Activated CD4-positive, alpha-beta T cell treated with anti-CD3 and anti-CD28 coated beads for 24 hours (primary cell): ENCODE data around the gene MRC2.
"Not testable (repeated sequence)": the region's sequence is repeated elsewhere in the genome, so short reads cannot be mapped to it uniquely, and the experiment has no call there.

Experiments
- DNase-seq, 2 donors: peaks; one replicate each; pipeline ENCODE4 v3.0.0-alpha.2; 2020; ENCODE audit warnings: low read depth in 2 of 2

MRC2 gene, protein sequence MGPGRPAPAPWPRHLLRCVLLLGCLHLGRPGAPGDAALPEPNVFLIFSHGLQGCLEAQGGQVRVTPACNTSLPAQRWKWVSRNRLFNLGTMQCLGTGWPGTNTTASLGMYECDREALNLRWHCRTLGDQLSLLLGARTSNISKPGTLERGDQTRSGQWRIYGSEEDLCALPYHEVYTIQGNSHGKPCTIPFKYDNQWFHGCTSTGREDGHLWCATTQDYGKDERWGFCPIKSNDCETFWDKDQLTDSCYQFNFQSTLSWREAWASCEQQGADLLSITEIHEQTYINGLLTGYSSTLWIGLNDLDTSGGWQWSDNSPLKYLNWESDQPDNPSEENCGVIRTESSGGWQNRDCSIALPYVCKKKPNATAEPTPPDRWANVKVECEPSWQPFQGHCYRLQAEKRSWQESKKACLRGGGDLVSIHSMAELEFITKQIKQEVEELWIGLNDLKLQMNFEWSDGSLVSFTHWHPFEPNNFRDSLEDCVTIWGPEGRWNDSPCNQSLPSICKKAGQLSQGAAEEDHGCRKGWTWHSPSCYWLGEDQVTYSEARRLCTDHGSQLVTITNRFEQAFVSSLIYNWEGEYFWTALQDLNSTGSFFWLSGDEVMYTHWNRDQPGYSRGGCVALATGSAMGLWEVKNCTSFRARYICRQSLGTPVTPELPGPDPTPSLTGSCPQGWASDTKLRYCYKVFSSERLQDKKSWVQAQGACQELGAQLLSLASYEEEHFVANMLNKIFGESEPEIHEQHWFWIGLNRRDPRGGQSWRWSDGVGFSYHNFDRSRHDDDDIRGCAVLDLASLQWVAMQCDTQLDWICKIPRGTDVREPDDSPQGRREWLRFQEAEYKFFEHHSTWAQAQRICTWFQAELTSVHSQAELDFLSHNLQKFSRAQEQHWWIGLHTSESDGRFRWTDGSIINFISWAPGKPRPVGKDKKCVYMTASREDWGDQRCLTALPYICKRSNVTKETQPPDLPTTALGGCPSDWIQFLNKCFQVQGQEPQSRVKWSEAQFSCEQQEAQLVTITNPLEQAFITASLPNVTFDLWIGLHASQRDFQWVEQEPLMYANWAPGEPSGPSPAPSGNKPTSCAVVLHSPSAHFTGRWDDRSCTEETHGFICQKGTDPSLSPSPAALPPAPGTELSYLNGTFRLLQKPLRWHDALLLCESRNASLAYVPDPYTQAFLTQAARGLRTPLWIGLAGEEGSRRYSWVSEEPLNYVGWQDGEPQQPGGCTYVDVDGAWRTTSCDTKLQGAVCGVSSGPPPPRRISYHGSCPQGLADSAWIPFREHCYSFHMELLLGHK (N-terminal part only)

DNA sequence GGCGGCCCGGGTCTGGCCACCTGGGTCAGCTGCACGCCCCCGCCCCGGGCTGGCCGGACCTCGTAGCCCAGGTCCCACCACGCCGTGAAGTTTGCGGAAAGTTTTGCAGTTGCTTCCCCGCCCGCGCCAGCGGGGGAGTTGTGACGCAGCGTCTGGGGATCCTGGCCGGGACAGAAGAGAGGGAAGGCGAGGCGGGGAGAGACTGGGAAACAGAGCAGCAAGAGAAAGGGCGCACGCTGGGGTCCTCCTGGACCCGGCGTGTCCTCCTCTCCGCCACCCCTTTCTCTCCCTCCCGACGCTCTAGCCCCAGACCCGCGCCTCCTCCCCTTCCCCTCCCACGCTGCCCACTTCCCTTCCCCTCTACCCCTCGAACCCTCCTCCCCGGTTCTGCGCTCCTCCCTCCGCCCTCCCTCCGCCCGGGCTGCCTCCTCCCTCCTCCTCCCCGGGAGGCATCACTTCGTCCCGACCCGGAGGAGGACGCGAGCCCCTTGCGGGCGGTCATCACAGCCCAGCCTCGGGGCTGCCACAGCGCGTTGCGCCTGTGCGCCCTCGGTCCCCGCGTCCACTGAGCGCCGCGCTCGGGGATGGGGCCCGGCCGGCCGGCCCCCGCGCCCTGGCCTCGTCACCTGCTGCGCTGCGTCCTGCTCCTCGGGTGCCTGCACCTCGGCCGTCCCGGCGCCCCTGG, at the start of gene MRC2:
TSS of gene MRC2 (plus strand) at position 452 of the 685 bp plus-strand sequence. CDS start at position 585, 133 bp downstream.
- peak; percentile 14 to 54 for DNase-seq

DNA sequence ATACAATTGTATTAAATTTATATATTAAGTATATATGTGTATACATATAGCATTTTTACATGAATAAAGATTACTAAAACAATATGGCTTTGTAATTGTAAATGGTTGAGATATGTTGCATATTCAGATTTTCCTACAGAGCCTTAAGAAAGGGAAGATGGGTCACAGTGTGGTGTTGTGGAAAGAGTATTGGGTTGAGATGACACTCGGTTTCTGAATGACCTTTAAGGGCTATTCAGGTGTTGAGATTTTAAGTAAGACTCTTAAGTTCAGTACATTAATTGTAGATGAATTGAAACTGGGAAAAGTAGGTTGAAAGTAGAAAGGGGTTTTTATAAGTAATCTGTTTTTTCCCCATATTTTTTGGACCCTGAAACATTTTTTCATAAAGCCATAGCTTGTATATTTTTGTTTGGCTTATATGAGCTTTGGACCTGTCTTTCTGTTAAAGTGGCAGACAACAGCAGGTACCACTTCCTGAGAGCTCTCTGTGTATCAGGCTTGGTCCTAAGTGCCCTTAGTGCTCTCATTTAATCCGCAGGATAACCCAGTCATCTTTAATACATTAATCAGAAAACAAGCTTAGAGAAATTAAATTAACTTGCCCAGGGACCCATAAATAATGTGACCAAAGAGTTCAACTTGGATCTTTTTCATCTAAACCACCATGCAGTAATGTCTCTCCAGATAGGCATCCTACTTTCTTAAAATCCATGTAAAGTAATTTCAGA, 48.5 kb upstream of the MRC2 start:
- no peak for DNase-seq

DNA sequence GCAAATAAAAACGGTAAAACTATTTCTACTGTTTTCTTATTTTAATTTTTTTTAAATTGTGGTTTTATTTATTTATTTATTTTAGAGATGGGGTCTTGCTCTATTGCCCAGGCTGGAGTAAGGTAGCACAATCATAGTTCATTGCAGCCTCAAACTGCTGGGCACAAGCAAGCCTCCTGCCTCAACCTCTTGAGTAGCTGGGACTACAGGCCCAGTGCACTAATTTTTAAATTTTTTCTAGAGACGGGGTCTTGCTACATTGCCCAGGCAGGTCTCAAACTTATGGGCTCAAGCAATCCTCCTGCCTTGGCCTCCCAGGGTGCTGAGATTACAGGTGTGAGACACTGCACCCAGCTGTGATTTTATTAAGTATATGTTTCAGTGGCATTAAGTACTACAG, 46.5 kb upstream of the MRC2 start:
- no peak for DNase-seq

DNA sequence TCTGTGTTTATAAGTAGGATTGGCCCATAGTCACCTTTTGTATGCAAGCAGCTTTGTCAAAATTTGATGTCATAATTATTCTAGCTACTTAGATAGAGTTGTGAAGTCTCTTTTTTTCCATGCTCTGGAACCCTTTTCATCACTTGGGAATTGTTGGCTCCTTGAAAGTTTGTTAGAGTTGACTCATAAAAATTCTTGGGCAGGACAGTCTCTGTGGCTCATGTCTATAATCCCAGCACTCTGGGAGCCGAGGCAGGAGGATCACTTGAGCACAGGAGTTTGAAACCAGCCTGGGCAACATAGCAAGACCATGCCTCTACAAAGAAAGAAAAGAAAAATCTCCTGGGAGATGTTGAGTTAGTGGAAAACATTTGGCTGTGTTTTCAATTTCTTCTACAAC, 45.7 kb upstream of the MRC2 start:
- no peak for DNase-seq

DNA sequence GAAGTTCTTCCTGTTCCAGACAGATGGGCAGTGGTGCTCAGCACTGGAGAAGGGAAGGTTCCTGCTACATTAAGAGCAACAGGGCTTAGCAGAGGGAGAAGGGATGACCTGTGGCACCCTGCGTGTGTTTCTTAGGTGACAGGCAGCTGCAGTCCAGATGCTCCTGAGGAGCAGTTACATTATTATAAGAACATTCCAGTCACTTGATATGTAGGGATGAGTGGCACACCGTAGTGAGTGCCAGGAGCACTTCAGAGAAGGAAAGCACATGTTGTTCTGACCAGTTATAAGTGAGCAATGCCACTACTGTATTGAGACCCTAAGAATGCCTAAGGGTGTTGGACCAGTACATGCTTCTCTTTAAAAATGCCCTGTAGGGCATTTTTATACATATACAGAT, 39.9 kb upstream of the MRC2 start:
- DNase-seq = no peak

DNA sequence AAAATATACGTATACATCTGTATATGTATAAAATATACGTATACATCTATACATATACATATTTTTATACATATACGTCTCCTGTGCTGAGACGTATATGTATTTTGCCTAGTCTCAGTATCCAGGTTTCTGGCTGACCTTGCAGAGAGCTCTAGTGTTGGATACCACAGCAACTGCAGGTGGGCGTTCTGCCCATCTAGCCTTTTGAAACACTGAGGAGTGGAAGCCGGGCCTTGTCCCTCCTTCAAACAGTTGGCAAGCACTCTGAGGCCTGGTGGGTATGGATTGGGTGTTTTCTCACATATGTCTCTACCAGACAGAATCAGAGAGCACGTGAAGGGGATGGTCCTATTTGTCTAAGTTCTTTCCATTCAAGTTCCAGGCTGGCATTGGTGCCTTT, 39.4 kb upstream of the MRC2 start:
- DNase-seq = no peak

DNA sequence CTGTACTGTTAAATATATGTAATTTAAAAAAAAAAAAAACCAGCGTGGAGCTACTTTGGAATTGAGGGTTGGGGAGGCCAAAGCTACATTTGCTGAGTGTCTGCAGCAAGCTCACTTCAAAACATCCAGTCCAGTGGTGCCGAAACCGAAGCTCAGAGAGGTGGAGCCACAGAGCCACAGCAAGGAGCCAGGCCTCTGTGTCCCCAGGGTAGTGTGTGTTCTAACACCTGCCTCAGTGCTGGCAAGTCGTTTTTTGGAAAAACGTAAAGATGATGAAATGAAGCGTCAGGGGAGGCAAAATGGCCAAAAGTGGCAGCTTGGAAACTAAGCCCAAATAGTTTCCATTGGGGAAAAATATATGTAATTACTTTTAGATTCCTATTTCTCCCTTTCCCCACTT, 36.1 kb upstream of the MRC2 start:
- no peak for DNase-seq

DNA sequence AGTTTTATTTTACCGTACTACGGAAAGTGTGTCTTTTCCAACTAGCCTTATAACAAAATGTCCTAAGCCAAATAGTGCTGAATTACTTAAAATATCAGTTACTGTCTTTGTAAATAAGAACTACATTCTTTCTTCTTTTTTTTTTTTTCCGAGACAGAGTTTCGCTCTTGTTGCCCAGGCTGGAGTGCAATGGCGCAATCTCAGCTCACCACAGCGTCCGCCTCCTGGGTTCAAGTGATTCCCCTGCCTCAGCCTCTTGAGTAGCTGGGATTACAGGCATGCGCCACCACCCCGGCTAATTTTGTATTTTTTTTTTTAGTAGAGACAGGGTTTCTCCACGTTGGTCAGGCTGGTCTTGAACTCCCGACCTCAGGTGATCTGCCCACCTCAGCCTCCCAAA, 35.6 kb upstream of the MRC2 start:
- not testable (repeated sequence) for DNase-seq

DNA sequence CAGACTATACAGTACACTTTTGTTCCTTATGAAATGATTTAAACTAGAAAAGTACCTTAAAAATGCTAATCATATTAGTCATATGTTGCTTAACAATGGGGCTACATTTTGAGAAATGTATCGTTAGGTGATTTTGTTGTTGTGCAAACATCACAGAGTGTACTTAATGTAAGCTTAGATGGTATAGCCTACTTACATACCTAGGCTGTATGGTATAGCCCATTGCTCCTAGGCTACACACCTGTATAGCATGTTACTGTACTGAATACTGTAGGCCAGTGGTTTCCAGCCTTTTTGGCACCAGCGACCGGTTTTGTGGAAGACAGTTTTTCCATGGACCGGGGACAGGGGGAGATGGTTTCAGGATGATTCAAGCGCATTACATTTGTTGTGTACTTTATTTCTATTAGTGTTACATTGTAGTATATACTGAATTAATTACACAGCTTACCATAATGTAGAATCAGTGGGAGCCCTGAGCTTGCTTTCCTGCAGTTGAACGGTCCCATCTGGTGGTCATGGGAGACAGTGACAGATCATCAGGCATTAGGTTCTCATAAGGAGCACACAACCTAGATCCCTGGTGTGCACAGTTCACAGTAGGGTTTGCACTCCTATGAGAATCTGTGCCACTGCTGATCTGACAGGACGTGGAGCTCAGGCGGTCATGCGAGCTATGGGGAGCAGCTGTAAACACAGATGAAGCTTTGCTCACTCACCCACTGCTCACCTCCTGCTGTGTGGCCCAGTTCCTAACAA, 35.0 kb upstream of the MRC2 start:
- no peak for DNase-seq

DNA sequence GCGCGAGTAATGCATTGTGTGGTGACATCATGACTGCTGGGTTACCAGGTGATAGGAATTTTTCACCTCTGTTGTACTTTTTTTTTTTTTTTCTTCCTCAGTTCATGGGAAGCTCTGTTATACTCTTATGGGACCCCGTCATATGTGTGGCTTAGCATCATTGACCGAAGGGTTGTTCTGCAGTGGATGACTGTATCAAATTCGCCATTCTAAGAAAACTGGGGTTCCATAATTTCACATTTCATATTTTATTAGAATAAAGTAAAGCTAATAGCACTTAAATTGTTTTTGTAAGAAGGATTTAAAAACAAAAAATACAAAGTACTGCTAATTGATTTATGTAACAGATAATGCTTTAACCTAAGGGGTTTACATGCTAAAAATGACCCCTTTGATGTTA, 32.0 kb upstream of the MRC2 start:
- no peak for DNase-seq

DNA sequence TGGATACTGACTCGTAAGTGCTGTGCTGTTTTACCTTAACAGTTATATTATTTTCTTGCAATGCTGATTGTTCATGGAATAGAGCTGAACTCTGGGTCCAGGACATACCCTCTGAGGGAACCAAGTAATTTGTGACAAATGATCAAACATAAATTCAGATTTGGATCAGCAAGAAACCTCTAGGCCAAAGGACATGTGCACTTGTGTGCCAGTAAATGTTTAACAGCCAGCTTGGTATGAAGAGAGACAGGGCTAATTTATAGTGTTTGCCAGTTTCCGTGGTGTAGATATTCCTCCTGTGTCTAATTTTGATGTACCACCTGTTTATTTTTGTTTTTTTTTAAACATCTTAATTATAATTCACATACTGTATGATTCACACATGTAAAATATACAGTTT, 30.8 kb upstream of the MRC2 start:
- no peak for DNase-seq

DNA sequence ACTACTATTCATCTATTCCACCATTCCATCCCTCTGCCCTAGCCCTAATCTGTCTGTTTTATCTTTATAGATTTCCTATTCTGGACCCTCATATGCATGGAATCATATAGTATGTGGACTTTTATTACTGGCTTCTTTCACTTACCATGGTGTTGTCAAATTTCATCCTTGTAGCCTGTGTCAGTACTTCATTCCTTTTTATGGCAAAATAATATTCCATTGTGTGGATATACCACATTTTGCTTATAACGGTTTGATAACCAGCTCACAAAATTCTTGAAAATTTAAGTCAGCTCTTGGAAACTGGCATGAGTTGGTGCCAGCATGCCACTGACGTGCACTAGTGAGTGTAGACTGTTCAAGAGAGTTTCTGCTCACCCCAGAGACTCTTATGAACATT, 30.3 kb upstream of the MRC2 start:
- no peak for DNase-seq

DNA sequence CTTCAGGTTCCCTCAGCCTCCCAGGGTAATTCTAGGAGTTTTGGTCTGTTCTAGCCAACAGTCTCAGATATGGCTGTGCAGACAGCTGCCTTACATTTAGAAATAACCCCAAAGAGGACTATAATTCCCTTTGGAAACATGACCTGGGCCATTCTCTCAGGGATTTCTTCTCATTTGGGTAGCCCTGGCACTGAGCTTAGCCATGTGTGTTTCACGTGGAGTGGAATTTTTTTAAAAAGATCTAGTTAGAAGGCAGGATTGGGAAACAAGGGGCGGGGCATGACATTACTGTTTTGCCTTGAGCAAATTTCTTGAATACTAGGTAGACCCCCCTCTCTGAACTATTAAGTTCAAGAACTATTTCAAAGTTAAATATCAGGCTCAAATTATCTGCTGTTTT, 29.6 kb upstream of the MRC2 start:
- DNase-seq = no peak

DNA sequence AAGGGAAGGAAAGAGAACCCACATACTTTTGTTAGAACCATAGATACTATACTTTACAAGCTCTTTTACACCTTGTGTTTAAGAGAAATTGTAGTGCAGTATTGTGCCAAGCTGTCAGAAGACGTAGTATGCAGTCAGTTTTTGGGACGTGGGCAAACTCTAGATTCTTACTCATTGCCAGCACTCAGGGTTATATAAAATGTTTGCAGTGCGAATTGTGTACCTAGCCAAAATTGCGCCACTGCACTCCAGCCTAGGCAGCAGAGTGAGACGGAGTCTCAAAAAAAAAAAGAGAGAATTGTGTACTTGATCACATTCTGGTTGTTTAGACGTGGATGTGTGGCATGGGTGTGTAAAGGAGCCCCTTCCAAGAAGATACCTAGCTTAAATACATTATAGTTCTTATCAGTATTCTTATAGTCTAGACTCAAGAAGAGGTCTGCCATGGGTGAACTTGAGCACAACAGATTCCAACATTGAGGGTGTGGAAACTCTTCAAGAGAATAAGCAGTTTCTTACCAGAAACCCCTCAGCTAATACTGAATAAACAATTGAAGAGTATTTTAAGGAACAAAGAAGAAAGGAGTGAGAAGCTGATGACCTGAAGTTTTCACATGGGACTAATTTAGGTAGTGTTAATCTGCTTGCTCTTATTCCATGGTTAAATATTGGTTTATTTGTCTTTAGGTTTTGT, 27.4 kb upstream of the MRC2 start:
- DNase-seq = no peak

DNA sequence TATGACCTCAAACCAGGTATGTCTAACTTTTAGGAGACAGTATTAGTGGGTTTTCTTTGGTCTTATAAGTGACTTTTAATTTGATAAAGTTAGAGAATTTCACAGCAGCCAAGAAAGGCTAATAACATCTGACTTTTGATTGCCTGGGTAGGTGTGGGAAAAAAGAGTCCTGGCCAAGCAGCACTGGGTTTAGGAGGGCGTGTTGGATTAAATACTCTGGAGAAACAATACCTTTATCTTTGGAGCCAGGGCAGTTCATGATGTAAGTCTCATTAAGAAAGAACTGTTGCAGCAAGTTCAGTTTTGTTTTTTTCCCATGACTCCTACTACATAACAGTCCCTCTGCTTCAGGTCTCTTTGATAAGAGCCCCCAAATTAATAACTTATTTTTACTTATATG, 26.7 kb upstream of the MRC2 start:
- no peak for DNase-seq

DNA sequence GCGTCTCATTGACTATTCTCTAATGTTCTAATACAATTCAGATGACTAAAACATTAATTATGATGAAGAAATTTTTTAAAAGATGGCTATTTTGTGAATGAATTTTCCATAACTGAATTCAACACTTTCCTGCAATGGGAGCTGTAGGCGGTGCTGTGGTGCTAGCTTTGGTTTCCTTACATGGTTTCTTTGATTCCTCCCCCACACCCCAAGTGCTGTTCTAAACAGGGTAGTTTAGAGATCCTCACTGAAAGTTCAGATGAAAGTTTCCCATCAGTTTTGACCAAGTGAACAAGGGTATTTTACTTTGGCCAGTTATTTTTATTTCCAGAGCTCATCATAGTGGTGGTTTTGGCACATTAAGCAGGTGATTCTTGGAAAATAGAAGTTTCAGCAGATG, 26.0 kb upstream of the MRC2 start:
- no peak for DNase-seq

DNA sequence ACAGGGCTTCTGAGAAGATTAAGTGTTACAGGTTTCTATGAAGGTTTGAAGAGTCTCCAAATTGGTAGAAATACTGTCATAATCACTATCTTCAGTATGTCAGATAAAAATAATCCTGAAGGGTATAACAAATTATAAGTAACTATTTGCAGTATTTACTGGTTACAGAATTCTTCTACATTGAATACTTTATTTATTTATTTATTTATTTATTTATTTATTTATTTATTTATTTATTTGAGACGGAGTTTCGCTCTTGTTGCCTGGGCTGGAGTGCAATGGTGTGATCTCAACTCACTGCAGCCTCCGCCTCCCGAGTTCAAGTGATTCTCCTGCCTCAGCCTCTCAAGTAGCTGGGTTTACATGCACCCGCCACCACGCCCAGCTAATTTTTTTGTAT, 23.7 kb upstream of the MRC2 start:
- not testable (repeated sequence) for DNase-seq

DNA sequence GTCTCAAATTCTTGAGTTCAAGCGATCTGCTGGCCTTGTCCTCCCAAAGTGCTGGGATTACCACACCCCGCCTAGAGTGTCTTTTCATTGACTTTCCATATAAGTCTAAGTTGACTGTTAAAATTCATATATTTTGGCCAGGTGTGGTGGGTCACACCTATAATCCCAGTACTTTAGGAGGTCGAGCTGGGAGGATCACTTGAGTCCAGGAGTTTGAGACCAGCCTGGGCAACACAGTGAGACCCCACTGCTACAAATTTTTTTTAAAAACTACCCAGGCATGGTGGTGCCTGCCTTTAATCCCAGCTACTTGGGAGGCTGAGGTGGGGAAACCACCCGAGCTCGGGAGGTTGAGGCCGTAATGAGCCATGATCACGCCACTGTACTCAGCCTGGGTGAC, 21.9 kb upstream of the MRC2 start:
- no peak for DNase-seq

DNA sequence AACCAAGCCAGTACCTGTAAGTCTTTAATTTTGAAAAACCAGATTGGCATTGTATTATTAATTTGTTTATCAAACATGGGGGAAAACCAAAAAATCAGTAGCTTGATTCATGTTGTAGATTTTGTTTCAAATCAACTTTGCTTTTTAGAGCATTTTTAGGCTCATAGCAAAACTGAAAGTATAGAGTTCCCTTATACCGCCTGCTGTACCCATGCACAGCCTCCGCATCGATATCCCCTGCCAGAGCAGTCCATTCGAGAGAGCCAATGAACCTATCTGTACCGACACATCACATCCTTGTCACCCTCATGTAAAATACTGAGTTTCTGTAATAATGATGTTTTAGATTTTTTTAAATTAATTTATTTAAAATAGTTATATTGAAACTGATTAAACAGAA, 16.2 kb upstream of the MRC2 start:
- no peak for DNase-seq

DNA sequence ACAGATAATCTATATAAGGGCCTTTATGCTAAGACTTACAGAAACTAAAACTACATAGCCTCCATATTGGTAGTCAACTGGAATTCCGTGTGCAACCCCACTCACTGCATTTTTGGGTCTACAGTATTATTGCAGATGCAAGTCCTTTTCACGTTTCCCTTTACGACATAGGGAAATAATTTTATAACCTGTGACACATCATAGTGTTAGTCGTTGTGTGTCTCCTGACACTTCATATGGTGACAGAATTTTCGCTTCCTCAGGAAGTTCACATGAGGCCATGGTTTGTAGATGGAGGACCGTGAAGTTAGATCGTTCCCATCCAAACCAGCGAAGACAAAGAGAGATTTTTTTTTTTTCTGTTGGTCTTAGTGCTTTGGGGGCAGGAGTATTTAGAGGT, 15.7 kb upstream of the MRC2 start:
- no peak for DNase-seq
